OCI-LY1 (cell line): Measurements from ENCODE around the gene BCAR1.

Experiments used
- H2AFZ ChIP-seq: fragments of 200-600 bp; sonication (generic), shearing (Covaris generic); 2 replicates; pipeline ENCODE4 v1.6.0; 2014; ENCODE audit warnings: antibody characterized with exemption, mild to moderate bottlenecking, low read length
- H3F3A ChIP-seq: fragments of 200-600 bp; sonication (generic), shearing (Covaris generic); 2 replicates; pipeline ENCODE4 v1.6.0; 2014; ENCODE audit warnings: mild to moderate bottlenecking, antibody characterized with exemption, low read length, moderate library complexity; ENCODE audit not compliant: insufficient read depth
- H3K27ac ChIP-seq: fragments of 200-600 bp; sonication (generic); 2 replicates; pipeline ENCODE4 v1.5.1; 2014; ENCODE audit warnings: low read length, mixed run types, mild to moderate bottlenecking, low read depth; ENCODE audit not compliant: poor library complexity, severe bottlenecking
- H3K27me3 ChIP-seq: fragments of 200-600 bp; sonication (generic); 2 replicates; pipeline ENCODE4 v1.6.0; 2014; ENCODE audit warnings: antibody characterized with exemption, mild to moderate bottlenecking, low read length, moderate library complexity; ENCODE audit not compliant: insufficient read depth
- H3K36me3 ChIP-seq: fragments of 200-600 bp; sonication (generic); 2 replicates; pipeline ENCODE4 v1.6.1; 2014; ENCODE audit warnings: mild to moderate bottlenecking, antibody characterized with exemption, low read length, moderate library complexity, mixed read lengths; ENCODE audit not compliant: insufficient read depth
- H3K4me1 ChIP-seq: fragments of 200-600 bp; sonication (generic); 2 replicates; pipeline ENCODE4 v1.5.1; 2014; ENCODE audit warnings: mild to moderate bottlenecking, low read length, moderate library complexity; ENCODE audit not compliant: insufficient read depth, severe bottlenecking
- H3K4me2 ChIP-seq: fragments of 200-600 bp; sonication (generic), shearing (Covaris generic); 2 replicates; pipeline ENCODE4 v1.6.1; 2014; ENCODE audit warnings: low read length
- H3K4me3 ChIP-seq: fragments of 200-600 bp; sonication (generic); 2 replicates; pipeline ENCODE4 v1.5.1; 2014; ENCODE audit warnings: low read length, low read depth, mild to moderate bottlenecking, mixed read lengths; ENCODE audit not compliant: poor library complexity, severe bottlenecking
- H3K79me2 ChIP-seq: fragments of 200-600 bp; shearing (Covaris generic); 2 replicates; pipeline ENCODE4 v1.6.1; 2016; ENCODE audit warnings: mixed run types, low read length, mixed read lengths; ENCODE audit not compliant: insufficient read depth
- H3K9ac ChIP-seq: fragments of 200-600 bp; sonication (generic), shearing (Covaris generic); 2 replicates; pipeline ENCODE4 v1.6.1; 2014; ENCODE audit warnings: mild to moderate bottlenecking, low read length, mixed read lengths
- H3K9me2 ChIP-seq: fragments of 200-600 bp; sonication (generic), shearing (Covaris generic); 2 replicates; pipeline ENCODE4 v1.6.1; 2014; ENCODE audit warnings: low read depth, mild to moderate bottlenecking, low read length, mixed read lengths
- H3K9me3 ChIP-seq: fragments of 200-600 bp; shearing (Covaris generic); 2 replicates; pipeline ENCODE4 v1.6.1; 2014; ENCODE audit warnings: low read length, mixed read lengths
- H4K20me1 ChIP-seq: fragments of 200-600 bp; sonication (generic), shearing (Covaris generic); 2 replicates; pipeline ENCODE4 v1.6.0; 2016; ENCODE audit warnings: mild to moderate bottlenecking, low read length; ENCODE audit not compliant: insufficient read depth
- CTCF ChIP-seq: fragments of 200-600 bp; sonication (generic), shearing (Covaris generic); IDR thresholded peaks from 2 replicates; pipeline ENCODE4 v1.5.1; 2017; ENCODE audit warnings: mild to moderate bottlenecking, antibody characterized with exemption, low read length, moderate library complexity, mixed read lengths
- EZH2 ChIP-seq: fragments of 200-600 bp; sonication (generic), shearing (Covaris generic); IDR thresholded peaks from 2 replicates; pipeline ENCODE4 v1.8.0; 2017; ENCODE audit warnings: borderline replicate concordance, mixed run types, mild to moderate bottlenecking, antibody characterized with exemption, low read length, moderate library complexity, mixed read lengths

Gene BCAR1

DNA sequence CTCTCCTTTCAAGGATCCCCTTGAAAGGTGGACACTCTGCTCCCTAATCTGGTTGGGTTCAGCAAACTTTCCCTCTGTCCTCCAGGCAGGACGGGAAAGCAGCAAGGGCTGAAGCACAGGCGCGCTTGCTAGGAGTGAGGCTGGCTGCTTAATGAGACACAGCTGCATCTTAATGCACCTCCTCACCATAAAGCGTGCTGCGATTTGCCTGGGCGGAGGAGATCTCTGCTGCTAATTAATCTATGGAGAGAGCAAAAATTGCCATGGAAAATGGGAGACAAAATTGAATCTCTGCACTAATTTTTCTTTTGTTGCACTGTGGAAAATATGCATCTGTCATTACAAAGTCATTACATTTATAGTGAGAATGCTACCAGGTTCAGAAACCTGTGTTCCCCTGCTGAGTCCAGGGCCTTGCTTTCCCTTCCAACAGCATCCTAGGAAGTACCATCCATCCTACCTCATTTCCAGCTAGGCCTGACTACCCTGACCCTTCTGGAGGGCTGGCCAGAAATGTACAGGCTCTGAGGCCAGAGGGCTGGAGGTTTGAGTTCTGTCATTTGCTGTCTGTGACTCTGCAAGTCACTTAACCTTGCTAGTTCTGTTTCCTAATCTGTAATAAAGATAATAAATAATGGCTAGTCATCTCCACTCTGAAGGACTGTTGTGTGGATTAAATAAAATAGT lies 43.5 kb upstream of the BCAR1 start:
- no peak overlapping the region for H3K4me3 ChIP-seq
- no peak overlapping the region for H2AFZ ChIP-seq
- no peaks in the 10 kb centered on the region for H3K9me3 ChIP-seq
- H3K27me3 ChIP-seq = no peaks in the 10 kb centered on the region
- no peaks in the 10 kb centered on the region for H3K79me2 ChIP-seq
- H3K27ac ChIP-seq = no peak overlapping the region
- H3K36me3 ChIP-seq = peaks cover 43% of the 10 kb centered on the region; the same call in 1 of the 2 replicates
- no peak overlapping the region for H3K4me2 ChIP-seq
- H3K4me1 ChIP-seq = no peaks in the 10 kb centered on the region
- no peaks in the 10 kb centered on the region for H4K20me1 ChIP-seq
- TF ChIP-seq CTCF (no peak), EZH2 (no peak)
- no peaks in the 10 kb centered on the region for H3F3A ChIP-seq
- no peak overlapping the region for H3K9ac ChIP-seq
- no peaks in the 10 kb centered on the region for H3K9me2 ChIP-seq

DNA sequence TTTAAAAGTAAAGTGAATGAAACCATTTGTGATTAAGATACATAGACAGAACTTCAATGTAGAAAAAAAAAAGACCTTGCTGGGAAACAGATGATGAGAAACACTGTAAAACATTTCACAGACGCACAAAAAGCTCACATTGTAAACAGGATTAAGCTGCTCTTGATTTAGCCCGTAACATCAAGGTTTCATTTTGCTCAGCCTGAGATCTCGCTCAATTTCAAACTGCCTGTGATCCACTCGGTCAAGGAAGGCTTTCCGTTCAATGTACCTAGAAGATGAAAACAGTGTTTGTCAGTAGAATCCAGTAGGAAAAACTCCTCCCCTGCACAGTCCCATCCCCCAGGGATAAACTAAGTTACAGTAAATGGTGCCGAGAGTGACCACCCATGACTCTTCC lies 42.3 kb upstream of the BCAR1 start:
- Histone ChIP-seq H3K27me3 (no peaks in the 10 kb centered on the region), H4K20me1 (no peaks in the 10 kb centered on the region), H3K79me2 (no peaks in the 10 kb centered on the region), H3K36me3 (peaks cover 46% of the 10 kb centered on the region; the same call in 1 of the 2 replicates), H2AFZ (no peak overlapping the region), H3K4me2 (no peak overlapping the region), H3K4me1 (no peaks in the 10 kb centered on the region), H3K9me2 (no peaks in the 10 kb centered on the region), H3K9ac (no peak overlapping the region), H3F3A (no peaks in the 10 kb centered on the region), H3K4me3 (no peak overlapping the region), H3K9me3 (no peaks in the 10 kb centered on the region), H3K27ac (no peak overlapping the region)
- TF ChIP-seq EZH2 (no peak), CTCF (no peak)

DNA sequence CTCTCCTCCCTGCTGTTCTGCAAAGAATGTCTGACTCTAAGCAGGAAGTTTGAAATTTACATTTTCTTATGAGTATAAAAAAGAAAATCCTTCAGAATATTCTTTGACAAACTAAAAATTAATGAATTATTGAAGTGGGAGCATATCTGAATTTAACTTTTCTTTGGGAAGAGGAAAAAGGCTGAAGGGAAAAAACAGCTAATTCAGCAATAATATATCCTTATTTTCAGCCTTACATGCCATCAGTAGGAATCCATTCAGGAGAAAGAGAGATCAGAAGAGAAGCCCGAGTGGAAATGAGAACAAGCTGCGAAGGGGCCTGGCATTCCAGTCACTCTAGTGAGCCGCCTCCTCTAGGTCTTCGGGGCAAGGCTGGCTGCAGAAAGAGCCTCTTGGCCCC lies 41.7 kb upstream of the BCAR1 start:
- H3F3A ChIP-seq = no peaks in the 10 kb centered on the region
- H3K9ac ChIP-seq = no peak overlapping the region
- H4K20me1 ChIP-seq = no peaks in the 10 kb centered on the region
- no peaks in the 10 kb centered on the region for H3K9me2 ChIP-seq
- no peak overlapping the region for H2AFZ ChIP-seq
- no peaks in the 10 kb centered on the region for H3K79me2 ChIP-seq
- H3K27ac ChIP-seq = no peak overlapping the region
- no peaks in the 10 kb centered on the region for H3K4me1 ChIP-seq
- no peak overlapping the region for H3K4me2 ChIP-seq
- no peak overlapping the region for H3K4me3 ChIP-seq
- no peaks in the 10 kb centered on the region for H3K27me3 ChIP-seq
- no peak for TF ChIP-seq EZH2
- TF ChIP-seq CTCF = no peak
- no peaks in the 10 kb centered on the region for H3K9me3 ChIP-seq
- peaks cover 45% of the 10 kb centered on the region; the same call in 1 of the 2 replicates for H3K36me3 ChIP-seq
